NOMO-1 treated with DMSO at 0.1 percent for 48 hours (cell line): ENCODE measurements around the gene NEGR1.

Source experiments
- DNase-seq: peaks from one replicate; lab custom pipeline; 2025; ENCODE audit not compliant: unreplicated experiment; lab: John Stamatoyannopoulos, UW

Gene NEGR1

DNA sequence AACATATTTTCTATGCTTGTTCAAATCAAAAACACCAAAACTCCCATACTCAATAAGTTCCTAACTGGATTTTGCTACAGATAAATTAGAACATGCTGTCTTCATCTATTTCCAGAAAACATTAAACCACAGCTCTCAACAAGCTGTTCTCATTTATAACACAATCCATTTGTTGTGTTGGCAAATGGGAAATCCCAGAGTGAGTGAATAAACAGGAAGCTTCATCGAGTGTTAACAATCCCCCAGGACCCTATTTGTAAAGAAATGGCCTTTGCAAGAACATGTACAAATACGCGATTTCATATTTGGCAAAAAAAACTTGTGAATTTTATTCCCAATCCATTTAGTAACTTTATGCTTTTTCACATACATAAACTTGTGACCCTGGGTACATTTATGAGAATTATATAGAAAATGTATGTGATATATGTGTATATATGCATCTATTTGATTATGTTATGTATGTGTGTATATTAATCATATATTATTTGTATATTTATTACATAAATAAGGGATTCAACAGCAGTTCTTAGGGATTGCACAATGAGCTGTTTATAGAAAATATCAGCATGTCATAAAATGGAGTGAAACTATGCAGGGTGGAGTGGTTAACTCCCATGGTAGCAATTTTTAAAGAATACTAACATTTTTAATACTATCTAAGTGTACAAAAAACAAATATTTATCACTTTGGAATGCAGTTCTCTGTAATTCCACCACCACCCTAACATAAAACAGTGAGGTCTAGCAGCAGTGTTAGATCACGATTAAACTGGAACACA, 160.0 kb downstream of the NEGR1 start:
- no peak for DNase-seq

DNA sequence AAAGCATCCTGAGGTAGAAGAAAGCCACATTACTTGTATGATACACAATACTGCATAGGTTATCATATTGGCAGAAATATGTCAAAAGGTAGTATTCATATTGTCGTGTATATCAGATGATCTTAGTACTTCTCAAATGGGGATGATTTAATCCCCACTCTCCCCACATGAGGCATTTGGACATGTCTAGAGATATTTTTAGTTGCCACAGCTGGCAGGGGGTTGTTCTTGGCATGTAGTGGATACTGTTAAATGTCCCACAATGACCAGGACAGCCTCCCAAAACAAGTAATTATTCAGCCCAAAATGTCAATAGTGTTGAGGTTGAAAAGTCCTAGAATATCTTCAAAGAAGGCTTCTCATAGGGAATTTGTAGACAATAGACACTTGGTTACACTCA, 162.8 kb downstream of the NEGR1 start:
- DNase-seq = no peak

DNA sequence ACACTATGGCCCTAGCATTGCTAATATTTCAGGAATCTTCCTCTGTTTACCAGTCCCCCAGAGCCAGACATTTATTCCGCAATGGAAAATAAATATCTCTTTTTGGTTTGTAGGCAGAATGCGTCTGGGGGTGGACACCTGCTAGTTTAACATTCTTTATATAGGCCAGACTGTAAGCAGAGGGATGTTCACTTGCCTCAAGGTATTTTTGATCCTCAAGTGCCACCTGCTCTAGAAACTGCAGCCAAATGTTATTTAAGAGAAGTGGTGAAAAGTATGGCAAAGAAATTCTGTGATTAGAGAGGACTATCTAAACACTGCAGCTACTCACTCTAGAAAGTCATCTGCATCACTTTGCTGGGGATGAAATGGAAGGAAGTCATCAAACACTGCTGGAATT, 164.7 kb downstream of the NEGR1 start:
- DNase-seq = no peak

DNA sequence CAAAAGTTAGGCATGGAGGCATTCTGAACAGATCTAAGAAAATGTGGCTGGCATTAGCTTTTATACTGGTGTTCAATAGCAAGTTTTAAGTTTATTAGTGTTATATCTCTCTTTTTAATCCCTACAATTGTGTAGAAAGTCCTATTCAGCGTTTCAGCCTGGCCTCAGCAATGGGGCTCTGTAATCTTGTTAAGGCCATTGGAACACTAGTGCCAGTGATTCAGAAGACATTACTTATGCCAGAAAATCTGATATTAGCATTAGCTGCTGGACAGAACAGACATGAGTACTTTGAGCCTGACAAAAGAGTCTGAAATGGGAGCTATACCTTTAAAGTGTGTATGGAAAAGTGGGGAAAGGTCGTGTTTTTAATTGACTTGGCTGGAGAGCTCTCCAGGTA, 167.0 kb downstream of the NEGR1 start:
- no peak for DNase-seq

DNA sequence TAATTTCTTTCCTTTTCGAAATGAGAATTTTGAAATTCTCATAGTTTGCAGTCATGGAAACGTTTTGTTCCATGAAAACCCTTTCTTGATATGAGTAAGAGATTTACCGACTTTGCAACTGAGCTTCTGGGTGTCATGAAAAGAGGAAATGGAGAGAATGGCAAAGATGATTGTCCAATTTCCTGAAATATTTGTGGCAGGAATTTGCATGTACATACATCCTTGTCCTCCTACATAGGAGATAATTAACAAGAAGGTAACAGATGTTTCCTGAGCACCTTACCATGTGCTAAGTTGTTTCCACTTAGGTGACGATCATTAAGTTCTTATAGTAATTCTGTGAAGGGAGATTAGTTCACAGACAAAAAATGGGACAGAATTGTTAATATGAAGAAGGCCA, 170.7 kb downstream of the NEGR1 start:
- DNase-seq = peak; percentile 23

DNA sequence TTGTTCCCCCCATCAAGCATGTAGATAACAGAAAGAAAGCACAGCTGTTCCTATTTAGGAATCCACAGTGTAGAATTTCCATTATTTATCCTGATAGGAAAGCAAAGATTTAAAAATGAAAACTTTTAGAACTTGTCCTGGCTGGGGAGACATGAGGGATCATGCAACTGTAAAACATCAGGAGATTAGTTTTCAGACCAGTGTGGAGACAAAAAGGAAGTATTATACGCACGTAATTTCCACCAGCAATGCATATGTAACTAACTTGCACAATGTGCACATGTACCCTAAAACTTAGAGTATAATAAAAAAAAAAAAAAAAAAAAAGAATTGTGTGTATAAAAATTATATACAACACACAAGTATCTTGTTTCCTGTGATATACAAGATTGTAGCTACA, 172.4 kb downstream of the NEGR1 start:
- peak; percentile 19 for DNase-seq

DNA sequence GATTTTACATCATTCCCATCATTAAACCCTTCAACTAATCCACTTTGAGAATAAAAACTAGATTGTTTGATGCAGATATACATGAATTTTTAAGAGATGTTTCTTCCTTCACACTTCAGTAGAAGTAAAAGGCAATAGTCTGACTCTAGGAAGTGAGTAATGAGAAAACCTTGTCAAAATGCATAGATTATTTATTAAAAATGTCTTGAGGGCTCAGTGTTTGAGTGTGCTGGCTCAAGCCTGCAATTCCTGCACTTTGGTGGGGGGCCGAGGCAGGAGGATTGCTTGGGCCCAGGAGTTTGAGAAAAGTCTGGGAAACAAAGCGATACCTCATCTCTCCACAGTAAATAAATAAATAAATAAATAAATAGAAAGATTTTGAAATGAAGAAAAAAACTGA, 177.1 kb downstream of the NEGR1 start:
- DNase-seq = no peak

DNA sequence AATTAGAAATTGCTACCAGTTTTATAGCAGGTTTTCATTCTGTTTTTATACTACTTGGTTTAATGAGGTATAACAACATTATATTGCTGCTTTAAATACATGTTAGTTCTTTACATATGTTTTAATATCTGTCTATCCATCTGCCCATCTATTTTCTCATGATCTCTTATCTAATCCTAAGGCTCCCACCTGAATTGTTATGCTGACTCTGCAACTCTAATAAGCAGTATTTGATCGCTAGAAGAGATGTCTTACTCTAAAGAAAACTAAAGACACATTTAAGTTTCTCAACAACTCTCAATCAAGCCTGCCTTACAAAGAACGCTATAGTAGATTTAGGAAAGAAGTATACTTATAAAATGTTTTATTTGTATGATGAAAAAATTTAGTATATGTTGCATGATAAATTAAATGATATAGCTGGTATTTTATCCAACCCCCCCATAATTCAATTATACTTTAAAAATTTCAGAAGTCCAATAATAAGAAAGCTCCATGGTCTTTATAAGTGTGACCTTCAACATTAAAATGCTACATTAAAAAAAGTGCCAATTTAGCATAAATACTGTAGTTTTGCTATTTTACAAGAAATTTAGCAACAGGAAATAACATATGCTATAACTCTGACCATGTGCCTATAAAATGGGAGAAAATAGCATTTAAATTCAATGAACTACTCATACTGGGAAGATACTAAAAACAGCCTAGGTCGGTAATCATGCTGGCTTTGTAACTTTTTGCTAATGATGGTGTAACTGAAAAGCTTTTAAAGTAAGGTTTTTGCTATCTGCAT, 180.3 kb downstream of the NEGR1 start:
- no peak for DNase-seq

DNA sequence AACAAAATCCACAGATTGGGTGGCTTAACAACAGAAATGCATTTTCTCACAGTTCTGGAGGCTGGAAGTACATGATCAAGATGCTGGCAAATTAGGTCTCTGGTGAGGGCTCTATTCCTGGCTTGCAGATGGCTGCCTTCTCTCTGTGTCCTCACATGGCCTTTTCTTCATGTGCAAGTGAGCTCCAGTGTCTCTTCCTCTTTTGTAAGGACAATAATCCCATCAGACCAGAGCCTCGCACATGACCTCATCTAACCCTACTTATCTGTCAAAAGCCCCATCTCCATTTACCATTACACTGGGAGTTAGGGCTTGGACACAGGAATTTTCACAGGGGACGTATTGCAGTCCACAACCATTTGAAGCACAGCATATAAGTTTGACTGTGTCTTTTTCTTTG, 181.6 kb downstream of the NEGR1 start:
- peak; percentile 32 for DNase-seq

DNA sequence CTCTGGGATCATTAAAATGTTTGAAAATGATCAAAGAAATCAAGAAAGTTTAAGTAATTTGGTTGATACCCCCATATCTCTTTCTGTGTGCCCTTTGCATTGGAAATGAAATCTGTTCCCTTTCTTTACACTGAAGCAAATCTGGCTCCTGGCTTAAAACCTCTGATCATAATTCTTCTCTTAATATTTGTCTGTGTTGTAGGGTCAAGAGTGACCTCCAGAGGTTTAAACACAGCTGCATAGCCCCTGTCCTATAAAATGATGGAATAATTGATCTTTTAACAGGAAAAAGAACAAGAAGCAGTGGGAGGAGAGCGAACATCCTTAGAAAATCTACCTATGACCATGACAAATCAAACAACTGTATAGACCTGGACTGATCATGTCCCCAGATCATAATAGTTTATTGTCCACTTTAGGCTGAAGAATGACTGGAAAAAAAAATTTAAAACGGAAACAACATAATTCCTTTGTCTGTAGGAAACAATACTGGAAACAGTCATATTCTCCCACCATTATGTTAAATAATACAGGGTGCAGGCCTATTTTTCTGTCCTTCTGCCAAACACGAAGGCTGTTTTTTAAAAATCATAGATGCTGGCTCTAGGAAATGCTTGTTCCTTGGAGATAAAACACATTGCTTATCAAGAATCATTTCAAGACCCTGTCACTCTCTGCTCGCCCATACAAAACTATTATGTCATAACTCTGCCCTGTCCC, 184.3 kb downstream of the NEGR1 start:
- no peak for DNase-seq

DNA sequence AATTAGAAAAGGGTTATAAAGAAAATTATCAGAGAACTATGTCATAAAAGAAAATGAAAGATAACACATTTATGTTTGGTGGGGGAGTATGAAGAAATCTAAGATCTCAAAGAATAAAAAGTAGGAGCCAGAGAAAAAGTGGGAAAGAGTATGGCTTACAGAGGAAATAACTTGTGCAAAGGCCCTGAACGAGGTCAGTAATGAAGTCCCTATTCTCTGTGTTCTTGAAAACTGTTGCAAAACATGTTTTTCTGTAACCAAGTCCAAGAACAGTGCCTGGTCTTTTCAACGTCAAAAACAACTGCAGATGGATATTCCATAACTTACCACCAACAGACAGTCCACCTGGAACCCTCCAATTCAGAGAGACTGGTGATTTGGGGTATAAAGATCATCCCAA, 188.1 kb downstream of the NEGR1 start:
- no peak for DNase-seq

DNA sequence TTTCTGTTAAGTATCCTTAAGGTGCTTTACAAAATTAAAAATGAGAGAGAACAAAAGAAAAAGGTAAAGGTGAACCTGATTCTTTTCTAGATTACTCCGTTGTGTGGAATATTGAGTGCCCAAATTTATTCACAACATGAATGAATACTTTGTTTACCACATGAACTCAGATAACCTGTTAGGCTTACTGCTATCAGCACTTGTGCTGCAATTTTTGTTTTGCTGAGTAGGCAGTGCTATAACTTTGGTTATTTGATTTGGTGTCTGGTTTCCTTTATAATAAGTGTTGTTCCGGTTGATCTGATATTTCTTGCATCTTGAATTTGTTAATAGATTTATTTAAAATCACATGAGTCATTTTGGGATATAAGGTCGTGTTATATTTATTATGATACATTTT, 195.9 kb downstream of the NEGR1 start:
- DNase-seq = no peak

DNA sequence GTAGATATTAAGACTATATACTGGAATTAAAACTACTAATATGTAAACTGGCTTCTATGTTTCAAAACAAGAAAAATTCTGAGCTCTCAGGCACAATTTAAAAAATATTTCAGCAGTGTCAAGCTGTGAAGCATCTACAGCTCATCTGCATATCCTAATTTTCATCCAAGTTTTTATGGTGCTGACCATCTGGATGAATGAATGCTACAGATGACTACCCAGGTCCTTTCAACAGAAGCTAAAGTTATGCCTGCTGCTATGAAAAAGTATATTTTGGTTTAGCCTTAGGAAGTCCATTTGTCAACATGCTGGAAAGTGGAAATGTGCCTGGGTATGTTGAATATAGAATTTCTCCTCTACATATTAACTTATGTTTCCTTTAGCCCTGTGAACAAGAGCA, 206.9 kb downstream of the NEGR1 start:
- DNase-seq = no peak

DNA sequence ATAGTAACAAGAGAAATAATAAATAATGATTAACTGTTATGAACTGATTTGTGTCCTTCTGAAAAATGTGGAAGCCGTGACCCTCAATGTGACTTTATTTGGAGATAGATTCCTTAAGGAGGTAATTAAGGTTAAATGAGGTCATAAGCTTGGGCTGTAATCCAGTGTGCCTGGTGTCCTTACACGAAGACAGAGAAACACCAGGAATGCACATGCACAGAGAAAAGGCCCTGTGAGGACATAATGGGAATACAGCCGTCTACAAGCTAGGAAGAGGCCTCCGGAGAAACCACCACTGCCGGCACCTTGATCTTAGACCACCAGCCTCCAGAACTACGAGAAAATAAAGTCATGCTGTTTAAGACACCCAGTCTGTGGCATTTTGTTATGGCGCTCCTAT, 215.9 kb downstream of the NEGR1 start:
- no peak for DNase-seq

DNA sequence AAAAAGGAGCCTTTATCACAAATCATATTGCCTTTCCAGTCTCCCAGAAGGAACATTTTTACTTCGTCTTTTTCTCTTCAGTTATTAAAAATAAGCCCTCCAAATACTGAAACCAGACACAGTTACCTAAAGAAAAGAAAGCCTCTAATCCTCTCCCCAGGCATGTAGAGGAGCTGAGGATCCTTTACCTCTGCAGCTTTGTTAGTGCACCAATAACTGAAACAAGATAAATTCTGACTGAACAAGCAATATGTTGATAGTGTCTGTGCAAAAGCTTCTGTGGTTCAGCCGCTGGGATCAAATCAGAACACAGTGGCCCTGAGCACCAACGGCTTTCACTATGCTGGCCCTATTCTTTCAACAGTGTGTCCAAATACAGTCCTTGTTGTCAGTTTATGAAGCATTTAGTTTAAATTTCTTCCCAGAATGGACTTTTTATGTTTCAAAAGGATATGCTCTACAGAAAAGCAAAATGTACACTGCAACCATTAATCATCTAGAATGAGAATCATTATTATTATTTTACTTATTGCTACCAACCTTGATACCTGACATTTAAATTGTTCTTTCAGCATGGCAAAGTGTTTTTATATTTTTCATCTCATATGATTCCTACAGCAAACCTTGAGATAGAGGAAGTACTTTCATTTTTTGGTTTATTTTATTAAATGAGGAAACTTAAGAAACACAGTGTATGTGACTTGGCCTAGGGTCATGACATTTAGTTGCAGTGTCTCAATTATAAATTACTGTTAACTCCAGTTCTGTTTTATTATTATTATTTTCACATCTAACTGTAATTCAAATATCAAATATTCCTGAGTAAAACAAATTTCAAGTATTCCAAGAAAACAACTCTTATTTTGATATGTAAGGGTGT, 217.9 kb downstream of the NEGR1 start:
- peak; percentile 3 for DNase-seq

DNA sequence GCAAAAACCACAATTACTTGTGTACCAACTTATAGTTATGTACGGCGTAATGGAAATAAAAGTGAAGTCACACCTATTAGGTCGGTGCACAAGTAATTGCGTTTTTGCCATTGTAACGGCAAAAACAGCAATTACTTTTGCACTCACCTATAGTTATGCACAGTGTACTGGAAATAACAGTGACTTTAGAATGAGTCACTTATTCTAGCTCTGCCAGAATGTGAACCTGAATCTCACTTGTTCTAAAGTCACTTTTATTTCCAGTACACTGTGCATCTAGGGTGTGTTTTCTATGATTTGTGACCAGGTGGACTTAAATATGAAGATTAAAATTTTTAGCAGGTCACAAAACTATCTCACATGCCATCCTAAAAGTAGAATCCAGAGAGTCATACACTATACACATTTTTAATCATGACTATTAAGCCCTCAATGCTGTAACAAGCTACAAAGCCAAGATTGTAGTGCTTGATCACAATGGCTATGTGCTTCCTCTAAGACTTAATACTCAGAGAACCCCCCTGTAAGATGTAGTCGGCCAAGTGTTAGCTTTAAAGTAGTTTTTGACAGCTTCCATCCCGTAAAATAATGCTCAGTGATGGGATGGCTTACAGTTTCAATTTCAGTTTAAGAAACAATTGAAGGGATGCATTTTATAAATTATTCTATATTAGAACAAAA, 218.8 kb downstream of the NEGR1 start:
- DNase-seq = no peak

DNA sequence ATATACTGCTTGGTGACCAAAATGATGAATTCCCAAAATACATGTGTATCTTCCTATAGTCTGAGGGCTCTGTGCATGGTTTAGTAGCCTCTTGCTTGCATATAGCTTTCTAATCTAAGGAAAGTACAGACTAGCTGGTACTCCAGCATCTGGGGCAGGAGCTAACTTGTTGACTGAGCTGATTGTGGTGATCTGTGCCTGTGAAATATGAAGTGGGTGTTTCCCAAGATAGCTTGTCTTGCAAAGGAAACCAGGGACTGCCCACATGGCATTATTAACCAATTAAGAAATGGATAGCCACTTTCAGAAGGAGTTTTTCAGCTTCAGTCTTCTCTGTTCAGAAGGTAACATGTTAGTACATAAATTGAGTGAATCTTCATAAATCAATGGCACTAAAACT, 219.8 kb downstream of the NEGR1 start:
- DNase-seq = peak; percentile 16

DNA sequence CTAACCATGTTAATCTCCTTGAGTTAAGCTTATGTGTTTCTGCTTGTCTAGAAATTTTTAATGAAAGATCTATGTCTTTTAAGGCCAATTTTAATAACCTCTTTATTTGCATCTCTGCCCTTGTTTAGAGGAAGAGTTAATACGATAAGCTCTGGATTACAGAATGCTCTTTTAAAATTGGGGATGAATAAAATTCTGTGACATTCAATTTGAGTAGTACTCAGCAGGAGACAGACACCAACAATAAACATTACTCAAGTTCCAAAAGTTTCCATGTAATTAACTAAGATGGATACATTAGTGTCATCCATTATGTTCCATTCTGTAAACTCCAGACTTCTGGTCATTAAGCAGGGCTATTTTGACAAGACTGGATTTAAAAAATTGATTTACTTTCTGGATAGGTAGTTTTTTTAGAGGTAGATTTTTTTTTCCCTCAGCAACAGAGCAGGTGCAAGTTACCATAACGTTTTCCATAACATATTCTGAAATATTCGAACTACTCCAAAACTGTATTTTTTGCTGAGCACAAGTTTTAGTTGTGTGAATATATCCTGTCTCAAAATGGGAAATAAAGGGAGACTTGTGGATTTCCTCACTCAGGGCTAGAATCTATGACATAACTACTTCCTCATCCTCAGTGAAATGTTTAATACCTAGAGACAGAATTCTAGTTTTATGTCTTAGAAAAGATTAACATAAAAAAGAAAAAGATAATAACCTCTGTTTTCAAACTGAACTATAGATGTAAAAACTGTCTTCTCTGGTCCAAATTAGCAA, 221.7 kb downstream of the NEGR1 start:
- DNase-seq = no peak

DNA sequence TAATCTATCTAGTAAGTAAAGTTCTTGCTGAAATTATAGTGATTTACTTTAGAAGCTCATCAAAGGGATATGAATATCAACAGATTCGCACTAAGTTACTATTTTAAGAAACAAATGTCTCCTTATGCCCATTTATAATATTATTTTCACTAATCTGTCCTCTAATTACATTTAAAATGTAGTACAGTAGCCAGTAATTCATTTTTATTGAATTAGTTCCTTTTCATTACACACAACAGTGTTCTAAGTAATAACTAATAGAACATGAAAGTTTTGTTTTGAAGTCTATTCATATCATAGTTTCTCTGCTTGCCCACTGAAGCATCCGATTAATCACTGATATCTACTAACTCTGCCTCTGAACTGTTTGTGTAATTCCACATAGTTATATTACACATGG, 225.8 kb downstream of the NEGR1 start:
- no peak for DNase-seq

DNA sequence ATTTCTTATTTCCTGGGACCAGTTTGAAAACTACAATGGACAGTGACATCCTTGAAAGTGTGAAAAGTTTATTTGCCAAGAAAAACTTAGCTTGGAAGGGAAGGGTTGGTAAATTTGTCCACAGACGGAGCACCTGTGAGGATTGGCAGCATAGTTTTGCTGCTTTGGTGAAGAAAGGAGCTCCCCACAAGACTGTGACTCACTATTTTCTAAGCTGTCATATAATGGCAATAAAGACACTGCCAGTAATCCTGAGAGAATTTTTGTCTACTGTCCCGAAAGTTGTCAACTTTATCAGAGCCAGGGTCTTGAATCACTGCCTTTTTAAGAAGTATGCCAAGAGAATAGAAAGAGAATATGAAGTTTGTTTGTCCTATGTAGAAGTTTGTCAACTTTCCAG, 230.8 kb downstream of the NEGR1 start:
- no peak for DNase-seq
